Fibroblast of the aortic adventitia (primary cell): ENCODE data around the gene GLRA2. TPM values are rescaled to one million over a fixed set of nuclear protein-coding genes. Genes with fewer than 3 reads are reported as not detected.
"Not testable (repeated sequence)": the region's sequence is repeated elsewhere in the genome, so short reads cannot be mapped to it uniquely, and the experiment has no call there.

Experiments
- DNase-seq: peaks from one replicate; pipeline ENCODE4 v3.0.0-alpha.2; 2010; ENCODE audit warnings: low read depth
- H3K4me3 ChIP-seq: 2 replicates; pipeline ENCODE4 v1.5.1; 2011; ENCODE audit warnings: low read depth, mild to moderate bottlenecking, control low read depth, low read length, moderate library complexity
- CTCF ChIP-seq: IDR thresholded peaks from 2 replicates; pipeline ENCODE4 v1.5.1; 2011; ENCODE audit warnings: mild to moderate bottlenecking, low read length, control low read depth, inconsistent platforms; ENCODE audit not compliant: insufficient read depth
- total RNA-seq: library from RNA; depleted of rRNA; stranded (reverse); fragments of >200 nt; gene quantifications from 2 replicates; pipeline ENCODE4 v1.2.3, GENCODE V29; 2012; ENCODE audit warnings: low replicate concordance

GLRA2 gene
- total RNA-seq, 1 donor: not detected

- DNase-seq: no peak
- TF ChIP-seq CTCF: no peak
Observed at GRCh38 chrX:14590216-14590615, 60.9 kb downstream of the GLRA2 start.

GRCh38 chrX:14590693-14591424, 61.5 kb downstream of the GLRA2 start:
- no peak overlapping the region for H3K4me3 ChIP-seq
- DNase-seq: no peak
- no peak for TF ChIP-seq CTCF

More at GRCh38 chrX:14590216-14590615, 60.9 kb downstream of the GLRA2 start:
- H3K4me3 ChIP-seq: no peak overlapping the region

- no peak overlapping the region for H3K4me3 ChIP-seq
- no peak for DNase-seq
- TF ChIP-seq CTCF: no peak
Observed at GRCh38 chrX:14591976-14592375, 62.6 kb downstream of the GLRA2 start.

GRCh38 chrX:14594521-14594920, 65.2 kb downstream of the GLRA2 start:
- DNase-seq: no peak
- no peak for TF ChIP-seq CTCF
- no peak overlapping the region for H3K4me3 ChIP-seq

- no peak for DNase-seq
- no peak overlapping the region for H3K4me3 ChIP-seq
- no peak for TF ChIP-seq CTCF
Observed at GRCh38 chrX:14598330-14598729, 69.0 kb downstream of the GLRA2 start.

- TF ChIP-seq CTCF: no peak
- DNase-seq: no peak
- no peak overlapping the region for H3K4me3 ChIP-seq
Observed at GRCh38 chrX:14607446-14607985, 78.2 kb downstream of the GLRA2 start.

- H3K4me3 ChIP-seq, DNase-seq: not testable (repeated sequence)
Observed at GRCh38 chrX:14612450-14612849, 83.1 kb downstream of the GLRA2 start.
